A549 (cell line): ENCODE measurements around the gene MLLT10. TPM values are rescaled to one million over a fixed set of nuclear protein-coding genes. Genes with fewer than 3 reads are reported as not detected.

ENCODE experiments used
- ATAC-seq, 2 experiments: fragments of 200-7000 bp in 1 of 2; fragments of >200 bp in 1 of 2; cut with Nextera tagmentation in 1 of 2; cut with Tn5 transposase in 1 of 2; 3 replicates each; pipeline versions ENCODE4 v1.8.0 to v1.9.1; 2018 to 2020; ENCODE audit warnings: mild to moderate bottlenecking in 1 of 2, moderate library complexity in 1 of 2
- CTCF ChIA-PET: fragments of 300-600 bp; sonication (Branson Sonifier 250); formaldehyde crosslinking; extraction: SDS; loops from one replicate; lab custom pipeline; 2021; ENCODE audit warnings: antibody characterized with exemption, inconsistent platforms; lab: Yijun Ruan, JAX
- POLR2A ChIA-PET: fragments of 350-600 bp; formaldehyde crosslinking; extraction: SDS; loops from one replicate; lab custom pipeline; 2021; ENCODE audit warnings: antibody characterized with exemption, inconsistent platforms; lab: Yijun Ruan, JAX
- DNase-seq, 2 experiments: peaks; one replicate each; pipeline versions ENCODE4 v3.0.0 to v3.0.0-alpha.2; 2011 to 2016; ENCODE audit warnings: low read depth in 1 of 2, low spot score in 1 of 2
- FAIRE-seq: peaks from 2 replicates; lab custom pipeline; 2011; peaks lifted over from hg19 to GRCh38; lab: Jason Lieb, UNC
- H3K27ac ChIP-seq, 2 experiments: fragments of >200 bp; sonication (Bioruptor Twin); formaldehyde crosslinking; 3 replicates each; pipeline ENCODE4 v1.5.1; 2016 to 2017
- H3K4me1 ChIP-seq: fragments of >200 bp; sonication (Bioruptor Twin); formaldehyde crosslinking; 3 replicates; pipeline ENCODE4 v1.6.1; 2016
- H3K4me2 ChIP-seq: fragments of >200 bp; sonication (Bioruptor Twin); formaldehyde crosslinking; 3 replicates; pipeline ENCODE4 v1.6.1; 2016
- H3K4me3 ChIP-seq: fragments of >200 bp; sonication (Bioruptor Twin); formaldehyde crosslinking; 3 replicates; pipeline ENCODE4 v1.5.1; 2016
- H3K9me3 ChIP-seq: fragments of >200 bp; sonication (Bioruptor Twin); formaldehyde crosslinking; 3 replicates; pipeline ENCODE4 v1.6.1; 2016
- ATOH8 ChIP-seq: fragments of 250-450 bp; sonication (Bioruptor Pico); IDR thresholded peaks from 2 replicates; pipeline ENCODE4 v1.5.0; 2020; ENCODE audit warnings: low read depth, mild to moderate bottlenecking, moderate library complexity
- CEBPB ChIP-seq, 2 experiments: fragments of >200 bp in 1 of 2; sonication (Bioruptor Twin) in 1 of 2; formaldehyde crosslinking in 1 of 2; IDR thresholded peaks; 2 replicates each; pipeline ENCODE4 v1.6.1; 2012 to 2016
- CHD2 ChIP-seq: fragments of 150-350 bp; IDR thresholded peaks from 2 replicates; pipeline ENCODE4 v1.6.1; 2014; ENCODE audit warnings: low read length; ENCODE audit not compliant: partially characterized antibody
- CTCF ChIP-seq: fragments of >200 bp; sonication (Bioruptor Twin); formaldehyde crosslinking; IDR thresholded peaks from 3 replicates; pipeline ENCODE4 v1.5.1; 2016
- E2F6 ChIP-seq: IDR thresholded peaks from 2 replicates; pipeline ENCODE4 v1.6.1; 2012; ENCODE audit warnings: low read depth, borderline replicate concordance
- FOXS1 ChIP-seq: fragments of 250-450 bp; sonication (Bioruptor Pico); IDR thresholded peaks from 2 replicates; pipeline ENCODE4 v1.5.0; 2020; ENCODE audit warnings: mild to moderate bottlenecking, moderate library complexity
- HMGXB4 ChIP-seq: fragments of 250-450 bp; sonication (Bioruptor Pico); IDR thresholded peaks from 2 replicates; pipeline ENCODE4 v1.5.0; 2021; ENCODE audit warnings: mild to moderate bottlenecking, moderate library complexity, borderline replicate concordance
- KDM5A ChIP-seq: fragments of 200-600 bp; sonication (generic); IDR thresholded peaks from 2 replicates; pipeline ENCODE4 v1.6.1; 2016; ENCODE audit warnings: antibody characterized with exemption, mild to moderate bottlenecking
- PBX3 ChIP-seq: IDR thresholded peaks from 2 replicates; pipeline ENCODE4 v1.6.1; 2012
- PHF8 ChIP-seq: fragments of 200-600 bp; sonication (generic); IDR thresholded peaks from 2 replicates; pipeline ENCODE4 v1.6.1; 2016; ENCODE audit warnings: low read depth, mild to moderate bottlenecking, antibody characterized with exemption, moderate library complexity, borderline replicate concordance
- RFX5 ChIP-seq: fragments of 450-650 bp; IDR thresholded peaks from 2 replicates; pipeline ENCODE4 v1.7.1; 2014; ENCODE audit warnings: antibody characterized with exemption, mild to moderate bottlenecking, moderate library complexity
- RNF2 ChIP-seq: fragments of 200-600 bp; sonication (generic); IDR thresholded peaks from 2 replicates; pipeline ENCODE4 v1.6.1; 2016; ENCODE audit warnings: low read depth, mild to moderate bottlenecking, antibody characterized with exemption, moderate library complexity, borderline replicate concordance
- SMC3 ChIP-seq: fragments of >200 bp; sonication (Bioruptor Twin); formaldehyde crosslinking; IDR thresholded peaks from 3 replicates; pipeline ENCODE4 v1.6.1; 2018; ENCODE audit warnings: inconsistent platforms
- WGBS: methylation state at CpG from one replicate; pipeline ENCODE4 v1.1.6; 2017; ENCODE audit errors: missing lambda C conversion rate; 5-methylcytosine and 5-hydroxymethylcytosine counted together
- polyA plus RNA-seq, 4 experiments: library from polyadenylated mRNA; depleted of rRNA in 3 of 4; stranded (reverse); fragments of >200 nt; fragmentation: RNase III in 1 of 4; extraction: RNeasy Plus Mini Kit Qiagen cat#74134 plus additional on column Dnase treatment in 1 of 4; gene quantifications; 2 replicates in 3 of 4; 3 replicates in 1 of 4; pipeline ENCODE4 v1.2.3, GENCODE V29; 2011 to 2017
- TF ChIP-seq, protein P1 (sequence below): fragments of 200-600 bp; sonication (generic); IDR thresholded peaks from 2 replicates; pipeline ENCODE4 v1.6.1; 2016; ENCODE audit warnings: antibody characterized with exemption, mild to moderate bottlenecking, moderate library complexity
- TF ChIP-seq, protein P2 (sequence below): fragments of 150-350 bp; IDR thresholded peaks from 2 replicates; pipeline ENCODE4 v1.6.1; 2014; ENCODE audit warnings: low read depth, mild to moderate bottlenecking, low read length

Gene MLLT10
- polyA plus RNA-seq, 2 of the 4 experiments (the other 2 are of a cell fraction) = 41.7 to 54.1 TPM

DNA sequence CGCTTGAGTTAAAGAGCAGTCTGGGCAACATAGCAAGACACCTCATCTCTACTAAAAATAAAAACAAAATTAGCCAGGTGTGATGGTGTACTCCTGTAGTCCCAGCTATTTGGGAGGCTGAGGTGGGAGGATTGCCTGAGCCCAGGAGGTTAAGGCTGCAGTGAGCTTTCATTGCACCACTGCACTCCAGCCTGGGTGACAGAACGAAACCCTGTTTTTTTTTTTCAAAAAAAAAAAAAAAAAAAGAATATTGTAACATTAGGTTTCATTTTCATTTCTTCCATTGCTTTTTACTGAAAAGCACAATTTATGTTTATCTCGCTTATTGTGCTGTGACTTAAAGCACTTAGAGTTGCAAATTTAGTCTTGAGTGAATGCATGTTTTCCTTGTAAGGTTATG is 80.0 kb downstream of the MLLT10 start:
- no peak for DNase-seq
- WGBS = 87% methylated on average over 3 of the region's 3 CpGs
- no peak overlapping the region for H3K27ac ChIP-seq
- H3K4me3 ChIP-seq = no peak overlapping the region
- POLR2A ChIA-PET = no interaction called here
- TF ChIP-seq PBX3 = no peak
- TF ChIP-seq PHF8 = no peak
- TF ChIP-seq, protein P1, sequence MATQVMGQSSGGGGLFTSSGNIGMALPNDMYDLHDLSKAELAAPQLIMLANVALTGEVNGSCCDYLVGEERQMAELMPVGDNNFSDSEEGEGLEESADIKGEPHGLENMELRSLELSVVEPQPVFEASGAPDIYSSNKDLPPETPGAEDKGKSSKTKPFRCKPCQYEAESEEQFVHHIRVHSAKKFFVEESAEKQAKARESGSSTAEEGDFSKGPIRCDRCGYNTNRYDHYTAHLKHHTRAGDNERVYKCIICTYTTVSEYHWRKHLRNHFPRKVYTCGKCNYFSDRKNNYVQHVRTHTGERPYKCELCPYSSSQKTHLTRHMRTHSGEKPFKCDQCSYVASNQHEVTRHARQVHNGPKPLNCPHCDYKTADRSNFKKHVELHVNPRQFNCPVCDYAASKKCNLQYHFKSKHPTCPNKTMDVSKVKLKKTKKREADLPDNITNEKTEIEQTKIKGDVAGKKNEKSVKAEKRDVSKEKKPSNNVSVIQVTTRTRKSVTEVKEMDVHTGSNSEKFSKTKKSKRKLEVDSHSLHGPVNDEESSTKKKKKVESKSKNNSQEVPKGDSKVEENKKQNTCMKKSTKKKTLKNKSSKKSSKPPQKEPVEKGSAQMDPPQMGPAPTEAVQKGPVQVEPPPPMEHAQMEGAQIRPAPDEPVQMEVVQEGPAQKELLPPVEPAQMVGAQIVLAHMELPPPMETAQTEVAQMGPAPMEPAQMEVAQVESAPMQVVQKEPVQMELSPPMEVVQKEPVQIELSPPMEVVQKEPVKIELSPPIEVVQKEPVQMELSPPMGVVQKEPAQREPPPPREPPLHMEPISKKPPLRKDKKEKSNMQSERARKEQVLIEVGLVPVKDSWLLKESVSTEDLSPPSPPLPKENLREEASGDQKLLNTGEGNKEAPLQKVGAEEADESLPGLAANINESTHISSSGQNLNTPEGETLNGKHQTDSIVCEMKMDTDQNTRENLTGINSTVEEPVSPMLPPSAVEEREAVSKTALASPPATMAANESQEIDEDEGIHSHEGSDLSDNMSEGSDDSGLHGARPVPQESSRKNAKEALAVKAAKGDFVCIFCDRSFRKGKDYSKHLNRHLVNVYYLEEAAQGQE = no peak
- TF ChIP-seq CTCF = no peak
- TF ChIP-seq RNF2 = no peak
- TF ChIP-seq CHD2 = no peak
- TF ChIP-seq HMGXB4 (CRISPR knock-in tag) = no peak
- TF ChIP-seq, protein P2, sequence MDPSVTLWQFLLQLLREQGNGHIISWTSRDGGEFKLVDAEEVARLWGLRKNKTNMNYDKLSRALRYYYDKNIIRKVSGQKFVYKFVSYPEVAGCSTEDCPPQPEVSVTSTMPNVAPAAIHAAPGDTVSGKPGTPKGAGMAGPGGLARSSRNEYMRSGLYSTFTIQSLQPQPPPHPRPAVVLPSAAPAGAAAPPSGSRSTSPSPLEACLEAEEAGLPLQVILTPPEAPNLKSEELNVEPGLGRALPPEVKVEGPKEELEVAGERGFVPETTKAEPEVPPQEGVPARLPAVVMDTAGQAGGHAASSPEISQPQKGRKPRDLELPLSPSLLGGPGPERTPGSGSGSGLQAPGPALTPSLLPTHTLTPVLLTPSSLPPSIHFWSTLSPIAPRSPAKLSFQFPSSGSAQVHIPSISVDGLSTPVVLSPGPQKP = no peak
- TF ChIP-seq ATOH8 (CRISPR knock-in tag) = no peak
- no peak for TF ChIP-seq KDM5A
- TF ChIP-seq RFX5 = no peak
- TF ChIP-seq FOXS1 = no peak
- H3K9me3 ChIP-seq = peaks cover under 1% of the 10 kb centered on the region; the same call in 1 of the 3 replicates
- H3K4me1 ChIP-seq = no peaks in the 10 kb centered on the region
- CTCF ChIA-PET = interaction anchor here (1.4 kb wide), 1 partner anchor 335 kb away, joined by 3 read pairs; no protein-coding TSS in a partner anchor
- no peak for FAIRE-seq
- no peak for ATAC-seq
- no peak overlapping the region for H3K4me2 ChIP-seq

DNA sequence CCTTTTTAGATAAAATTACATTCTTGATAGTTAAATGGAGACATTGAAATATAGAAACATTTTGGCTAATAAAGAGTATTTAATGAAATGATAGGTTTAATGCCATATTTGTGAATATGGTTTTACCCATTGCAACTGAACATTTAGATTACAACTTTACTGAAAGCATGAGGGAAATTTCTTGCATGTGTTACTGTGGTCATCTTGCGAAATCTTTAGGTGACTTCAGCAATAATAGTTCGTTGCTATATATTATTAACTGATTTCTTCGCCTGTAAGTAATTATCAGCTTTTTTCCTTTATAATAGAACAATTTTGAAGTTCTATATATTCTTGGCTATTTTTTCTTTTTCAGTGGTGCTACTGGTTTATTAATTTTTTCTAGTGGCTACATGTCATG is 83.2 kb downstream of the MLLT10 start:
- CTCF ChIA-PET = interaction anchor here (0.6 kb wide), 1 partner anchor 10 kb away, joined by 4 read pairs; no protein-coding TSS in a partner anchor
- Histone ChIP-seq H3K9me3 (no peaks in the 10 kb centered on the region), H3K4me2 (no peak overlapping the region), H3K4me1 (no peaks in the 10 kb centered on the region), H3K27ac (no peak overlapping the region), H3K4me3 (no peak overlapping the region)
- POLR2A ChIA-PET = no interaction called here
- TF ChIP-seq, protein P1 = no peak
- TF ChIP-seq E2F6 (no peak), SMC3 (no peak), RNF2 (no peak), CEBPB (IDR thresholded peaks at IDR 0.05) (peak; percentile 52 to 53; a peak in 3 of 4 replicates)
- TF ChIP-seq, all 56 proteins: peak for 1
- 92% methylated on average over 3 of the region's 3 CpGs for WGBS
- no peak for FAIRE-seq
- no peak for ATAC-seq
- DNase-seq = no peak
